NCI-H460 (cell line): ENCODE results near the gene WDR37. TPM values are rescaled to one million over a fixed set of nuclear protein-coding genes. Genes with fewer than 3 reads are reported as not detected.
A peak's percentile ranks its signal among the peaks of the same experiment; 100 is the strongest.
"Not testable (repeated sequence)": the region's sequence is repeated elsewhere in the genome, so short reads cannot be mapped to it uniquely, and the experiment has no call there.

ENCODE experiments used
- DNase-seq: peaks from one replicate; pipeline ENCODE4 v3.0.0-alpha.2; 2016; ENCODE audit warnings: low read depth; ENCODE audit errors: extremely low read depth
- polyA plus RNA-seq: library from polyadenylated mRNA; depleted of rRNA; stranded (reverse); fragments of >200 nt; gene quantifications from 2 replicates; pipeline ENCODE4 v1.2.3, GENCODE V29; 2014; cell fraction: nucleus; rRNA removed
- total RNA-seq: library from RNA; depleted of rRNA; stranded (reverse); fragments of >200 nt; shearing (Covaris generic); gene quantifications from 2 replicates; pipeline ENCODE4 v1.2.3, GENCODE V29; 2014; rRNA removed

Gene WDR37, protein sequence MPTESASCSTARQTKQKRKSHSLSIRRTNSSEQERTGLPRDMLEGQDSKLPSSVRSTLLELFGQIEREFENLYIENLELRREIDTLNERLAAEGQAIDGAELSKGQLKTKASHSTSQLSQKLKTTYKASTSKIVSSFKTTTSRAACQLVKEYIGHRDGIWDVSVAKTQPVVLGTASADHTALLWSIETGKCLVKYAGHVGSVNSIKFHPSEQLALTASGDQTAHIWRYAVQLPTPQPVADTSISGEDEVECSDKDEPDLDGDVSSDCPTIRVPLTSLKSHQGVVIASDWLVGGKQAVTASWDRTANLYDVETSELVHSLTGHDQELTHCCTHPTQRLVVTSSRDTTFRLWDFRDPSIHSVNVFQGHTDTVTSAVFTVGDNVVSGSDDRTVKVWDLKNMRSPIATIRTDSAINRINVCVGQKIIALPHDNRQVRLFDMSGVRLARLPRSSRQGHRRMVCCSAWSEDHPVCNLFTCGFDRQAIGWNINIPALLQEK
- 2.7 and 4.2 TPM in 2 replicates for total RNA-seq
- 6.3 and 8.2 TPM in 2 replicates for polyA plus RNA-seq

DNA sequence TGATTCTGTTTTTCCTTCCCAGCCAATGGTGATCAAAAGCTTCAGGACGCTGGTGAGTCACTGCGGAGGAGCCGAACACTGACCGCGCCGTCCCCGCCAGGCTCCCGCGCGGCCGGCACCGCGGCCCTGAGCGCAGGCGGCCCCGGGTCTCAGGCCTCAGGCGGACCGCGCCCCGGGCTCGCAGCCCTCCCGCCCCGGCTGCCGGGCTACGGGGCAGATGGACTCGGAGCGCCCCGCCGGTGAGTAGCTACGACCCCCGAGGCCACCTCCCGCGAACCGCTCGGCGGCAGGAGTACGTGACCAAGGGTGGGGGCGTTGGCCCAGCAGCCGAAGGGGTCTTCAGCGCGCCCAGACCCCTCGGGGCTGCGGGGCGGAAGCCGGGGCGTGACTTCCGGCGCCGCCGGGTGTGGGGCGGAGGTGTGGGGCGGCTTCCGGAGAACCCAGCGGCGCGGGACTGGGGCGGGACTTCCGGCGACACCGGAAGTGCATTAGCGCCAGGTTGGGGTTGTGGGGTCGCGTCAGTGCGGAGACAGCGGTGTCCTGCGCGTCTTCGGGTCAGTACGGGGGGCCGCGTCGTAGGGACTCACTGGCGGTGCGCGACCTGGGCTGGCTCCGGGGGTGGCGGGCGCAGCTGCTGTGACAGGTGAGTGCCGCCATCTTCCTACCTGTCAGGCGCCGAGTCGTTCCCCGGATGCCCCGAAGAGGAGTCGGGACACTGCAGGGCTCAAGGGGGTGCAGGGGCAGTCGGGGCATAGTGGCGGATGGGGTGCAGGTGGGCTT is at the start of gene WDR37:
TSS of gene WDR37 (plus strand) at position 60 of the 780 bp plus-strand sequence. CDS start 15,771 bp downstream, outside the sequence.
- peak; percentile 41 for DNase-seq

DNA sequence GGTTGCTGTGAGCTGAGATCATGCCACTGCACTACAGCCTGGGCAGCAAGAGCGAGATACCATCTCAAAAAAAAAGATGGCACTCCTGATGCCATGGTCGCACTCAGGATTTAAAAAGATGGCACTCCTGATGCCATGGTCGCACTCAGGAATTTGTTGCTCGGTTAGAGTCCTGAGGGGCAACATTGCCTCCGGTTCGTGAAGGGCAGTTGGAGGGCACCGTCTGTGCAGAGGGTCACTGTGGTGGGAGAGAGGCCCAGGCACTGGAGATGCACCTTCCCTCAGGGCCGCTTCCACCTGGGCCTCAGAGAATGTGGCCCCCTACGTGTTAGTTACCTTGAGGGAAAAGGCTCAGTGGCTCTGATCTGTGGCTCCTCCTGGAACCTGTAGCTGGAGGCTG is 49.6 kb upstream of the WDR37 start:
- no peak for DNase-seq

DNA sequence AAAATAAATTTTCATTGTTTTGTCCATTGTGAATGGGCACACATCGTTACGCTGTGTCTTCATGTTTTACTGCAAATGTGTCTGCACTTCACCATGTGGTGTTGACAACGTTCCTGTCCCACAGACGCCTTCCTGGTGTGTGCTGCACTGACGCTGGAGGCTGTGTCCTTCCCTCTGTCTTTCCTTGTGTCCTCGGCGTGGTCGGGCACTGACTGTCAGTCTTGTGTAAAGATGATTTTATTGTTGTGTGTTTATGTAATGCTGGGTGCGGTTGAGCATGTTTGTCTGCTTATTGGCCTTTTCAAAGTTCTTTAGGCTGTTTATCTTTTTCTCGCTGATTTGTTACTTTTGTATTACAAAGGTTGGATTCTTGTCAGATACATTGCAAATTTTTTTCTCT is 48.6 kb upstream of the WDR37 start:
- DNase-seq: no peak

DNA sequence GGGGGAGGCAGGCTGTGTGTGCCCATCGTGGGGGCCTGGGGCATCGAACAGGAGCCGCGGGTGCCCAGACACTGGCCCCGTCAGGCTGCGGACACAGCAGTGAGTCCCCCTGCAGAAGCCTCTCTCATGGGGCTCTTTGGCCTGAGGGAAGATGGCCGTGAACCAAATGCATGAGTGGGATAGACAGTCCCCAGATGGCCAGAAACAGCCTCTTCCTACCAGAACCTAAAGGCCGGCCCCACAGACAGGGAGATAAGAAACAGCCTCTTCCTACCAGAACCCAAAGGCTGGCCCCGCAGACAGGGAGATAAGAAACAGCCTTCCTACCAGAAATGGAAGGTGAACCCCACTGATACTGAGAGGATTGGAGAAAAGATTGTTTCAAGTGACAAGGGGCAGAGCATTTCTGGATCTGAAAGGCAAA is 47.1 kb upstream of the WDR37 start:
- DNase-seq: no peak

DNA sequence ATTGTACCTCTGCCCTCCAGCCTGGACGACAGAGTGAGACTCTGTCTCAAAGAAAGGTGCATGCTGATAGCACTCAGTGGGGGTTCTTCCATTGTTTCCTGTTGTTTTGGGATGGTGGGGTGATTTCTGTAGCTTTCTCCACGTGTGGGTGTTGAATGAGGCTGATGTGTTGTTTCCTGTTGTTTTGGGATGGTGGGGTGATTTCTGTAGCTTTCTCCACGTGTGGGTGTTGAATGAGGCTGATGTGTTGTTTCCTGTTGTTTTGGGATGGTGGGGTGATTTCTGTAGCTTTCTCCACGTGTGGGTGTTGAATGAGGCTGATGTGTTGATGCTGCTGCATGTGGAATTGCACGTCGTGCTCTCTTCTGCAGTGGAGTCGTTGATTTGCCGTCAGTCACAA is 46.2 kb upstream of the WDR37 start:
- DNase-seq: not testable (repeated sequence)

DNA sequence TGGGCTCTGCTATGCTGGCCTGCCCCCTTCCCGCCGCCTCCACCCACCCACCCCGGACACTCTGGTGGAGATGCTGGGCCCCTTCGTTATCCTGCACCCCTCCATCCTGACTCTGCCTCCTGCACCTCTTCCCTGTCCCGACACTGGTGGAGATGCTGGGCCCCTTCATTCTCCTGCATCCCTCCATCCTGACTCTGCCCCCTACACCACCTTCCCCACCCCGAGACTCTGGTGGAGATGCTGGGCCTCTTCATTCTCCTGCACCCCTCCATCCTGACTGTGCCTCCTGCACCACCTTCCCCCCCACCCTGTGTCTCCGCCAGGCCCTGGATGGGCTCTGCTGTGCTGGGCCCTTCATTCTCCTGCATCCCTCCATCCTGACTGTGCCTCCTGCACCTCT is 45.5 kb upstream of the WDR37 start:
- DNase-seq: no peak

DNA sequence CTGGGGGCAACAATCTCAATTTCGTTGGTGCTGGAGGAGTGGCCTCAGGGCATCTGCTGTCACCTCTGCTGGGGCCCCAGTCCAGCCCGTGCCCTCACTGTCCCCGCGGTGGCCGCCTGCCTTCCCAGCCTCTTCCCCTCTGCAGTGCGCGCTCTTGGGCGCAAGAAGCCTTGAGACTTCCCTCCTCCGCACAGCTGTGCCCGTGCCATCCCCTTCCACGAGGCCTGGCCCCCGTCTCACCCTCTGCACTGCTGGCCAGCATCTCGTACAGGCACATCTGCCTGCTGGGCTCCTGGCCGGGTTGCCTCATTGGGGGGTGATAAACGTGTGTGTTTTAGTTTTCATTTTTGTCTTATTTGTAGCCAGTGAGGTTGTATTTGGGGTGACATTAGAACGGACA is 44.5 kb upstream of the WDR37 start:
- no peak for DNase-seq

DNA sequence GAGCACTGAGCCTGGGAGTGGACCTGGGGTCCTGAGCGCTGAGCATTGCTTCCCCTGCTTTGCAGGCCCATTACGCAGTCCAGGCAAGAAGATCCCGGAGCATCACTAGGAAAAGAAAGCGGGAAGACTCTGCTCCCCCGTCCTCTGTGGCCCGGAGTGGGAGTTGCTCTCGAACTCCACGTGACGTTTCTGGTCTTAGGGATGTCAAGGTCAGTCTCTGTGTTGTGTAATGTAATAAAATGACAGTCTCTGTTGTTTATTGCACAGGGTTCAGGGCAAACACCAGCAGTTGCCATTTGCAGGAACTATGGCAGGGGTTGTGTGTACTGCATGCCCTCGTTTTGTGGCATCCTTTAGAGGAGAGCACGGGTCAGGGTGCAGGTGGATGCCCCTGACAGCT is 40.5 kb upstream of the WDR37 start:
- DNase-seq: no peak

DNA sequence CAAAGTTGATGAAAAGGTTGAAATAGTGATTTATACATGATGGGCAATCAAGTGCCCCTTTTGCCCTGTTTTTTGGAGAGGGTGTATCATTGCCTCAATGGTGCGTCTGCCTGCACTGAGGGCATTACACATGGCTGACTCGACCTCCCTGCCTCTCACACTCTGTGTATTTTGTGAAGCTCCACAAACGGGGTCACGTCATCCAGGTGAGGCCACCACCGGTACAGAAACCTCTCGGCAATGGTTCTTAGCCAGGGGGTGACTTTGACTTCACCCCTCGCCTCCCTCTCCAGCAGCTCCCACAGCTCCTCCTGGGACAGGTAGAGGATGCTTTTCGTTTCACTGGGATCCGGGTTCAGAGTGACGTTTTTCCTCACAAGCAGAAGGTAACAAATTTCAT is 36.8 kb upstream of the WDR37 start:
- no peak for DNase-seq

DNA sequence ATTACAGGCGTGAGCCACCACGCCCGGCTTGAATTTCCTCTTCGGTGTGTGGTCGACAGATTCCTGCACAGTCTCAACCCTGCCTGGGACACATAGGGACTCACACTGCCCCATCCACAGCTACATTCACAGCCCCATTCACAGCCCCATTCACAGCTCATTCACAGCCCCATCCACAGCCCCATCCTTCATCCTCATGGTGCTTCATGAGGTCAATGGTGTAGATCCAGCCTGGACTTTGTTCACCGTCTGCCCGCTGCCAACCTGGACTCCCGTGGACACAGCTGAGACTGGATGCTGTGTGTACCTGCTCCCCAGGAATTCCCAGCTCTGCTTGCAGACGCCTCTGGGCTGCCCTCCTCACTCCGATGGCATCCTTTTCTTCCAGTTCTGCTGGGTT is 35.7 kb upstream of the WDR37 start:
- DNase-seq: no peak

DNA sequence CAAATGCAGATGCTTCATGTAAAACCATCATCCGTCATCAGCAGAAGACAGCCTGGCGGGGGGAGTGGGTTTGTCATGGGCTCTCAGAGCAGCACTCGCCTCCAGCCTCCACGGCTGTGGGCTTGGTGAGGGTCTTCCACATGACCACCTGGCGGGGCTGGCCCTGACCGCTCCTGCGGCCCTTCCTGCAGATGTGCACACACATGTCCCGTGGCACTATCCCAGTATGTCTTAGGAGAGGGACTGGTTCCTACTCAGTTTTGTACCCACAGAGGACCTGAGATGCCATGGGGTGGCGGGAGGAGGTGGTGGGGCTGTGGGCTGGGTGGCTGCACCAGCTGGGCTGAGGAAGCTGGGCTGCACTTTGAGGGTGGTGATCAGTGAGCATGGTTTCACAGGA is 35.2 kb upstream of the WDR37 start:
- no peak for DNase-seq

DNA sequence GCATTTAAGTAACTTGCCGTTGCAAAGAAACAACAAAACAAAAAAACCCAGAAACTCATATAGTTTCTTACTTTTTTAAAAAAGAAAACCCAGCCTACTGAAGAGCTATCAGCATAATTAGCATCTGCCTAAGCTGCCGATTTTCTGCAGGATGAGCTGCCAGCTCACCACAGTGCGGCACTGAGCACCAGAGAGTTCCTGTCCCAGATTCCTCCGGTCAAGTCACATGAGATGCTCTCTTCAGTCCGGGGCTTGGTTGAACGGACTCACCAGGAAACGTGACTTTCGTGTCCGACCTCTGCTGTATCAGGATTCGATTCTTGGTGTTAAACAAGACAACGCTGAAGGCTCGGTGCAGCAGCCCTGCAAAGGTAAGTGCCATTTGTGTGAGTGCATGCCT is 33.8 kb upstream of the WDR37 start:
- no peak for DNase-seq

DNA sequence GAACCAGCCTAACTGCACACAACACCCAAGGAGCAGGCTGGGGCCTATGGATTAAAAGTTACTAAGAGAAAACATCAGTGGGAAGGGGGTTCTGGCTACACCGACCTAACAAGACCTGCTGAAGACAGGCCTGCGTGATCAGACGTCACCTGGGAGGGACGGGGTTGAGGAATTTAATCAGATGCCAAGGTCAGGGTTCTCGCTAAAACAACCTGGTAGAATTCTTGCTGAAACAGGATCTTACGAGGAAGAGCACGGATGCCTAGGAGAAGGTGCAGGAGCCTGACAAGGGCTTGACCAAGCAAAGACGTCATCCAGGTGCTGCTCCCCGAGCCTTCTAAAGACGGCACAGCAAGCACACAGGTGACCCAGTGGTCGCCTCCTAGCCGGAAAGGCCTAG is 32.1 kb upstream of the WDR37 start:
- no peak for DNase-seq

DNA sequence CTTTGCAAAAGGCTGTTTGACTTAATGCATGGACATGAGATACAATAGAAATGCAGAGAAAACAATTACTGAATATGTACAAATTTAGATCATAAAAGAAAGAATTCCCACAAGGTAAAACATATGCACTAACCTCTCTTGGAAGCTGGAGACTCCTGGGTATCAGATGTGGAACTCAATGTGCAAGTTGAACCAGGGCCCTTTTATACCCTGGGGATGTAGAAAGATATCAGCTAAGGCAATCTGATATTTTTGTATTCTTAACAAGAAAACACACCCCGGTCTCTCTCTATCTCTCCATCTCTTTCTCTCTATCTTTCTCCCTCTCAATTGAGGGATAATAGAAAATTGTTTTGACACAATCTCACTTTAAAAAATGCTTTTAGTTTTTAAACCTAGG is 30.5 kb upstream of the WDR37 start, which contains the start of gene IDI2:
TSS of gene IDI2 (minus strand) at position 177 of the 400 bp plus-strand sequence. CDS start 1,136 bp downstream, outside the sequence.
- DNase-seq: no peak

DNA sequence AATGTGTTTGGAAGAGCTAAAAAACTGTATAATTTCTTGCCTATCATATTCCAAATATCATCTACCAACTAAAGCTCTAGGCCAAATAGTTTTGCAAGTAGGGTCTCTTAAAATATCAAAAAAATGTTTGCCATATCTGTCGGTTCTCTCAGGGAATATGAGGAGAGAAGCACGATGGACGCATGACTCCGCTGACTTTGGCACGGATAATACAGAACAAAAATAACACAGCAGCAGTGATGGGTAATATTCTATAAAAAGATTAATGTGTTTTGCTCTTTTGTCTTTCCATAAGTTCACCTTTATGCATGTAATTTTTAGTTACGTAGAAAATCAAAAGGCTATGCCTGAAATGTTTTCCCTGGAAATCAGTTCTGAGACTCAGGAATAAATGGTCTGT is 29.6 kb upstream of the WDR37 start:
- DNase-seq: no peak

DNA sequence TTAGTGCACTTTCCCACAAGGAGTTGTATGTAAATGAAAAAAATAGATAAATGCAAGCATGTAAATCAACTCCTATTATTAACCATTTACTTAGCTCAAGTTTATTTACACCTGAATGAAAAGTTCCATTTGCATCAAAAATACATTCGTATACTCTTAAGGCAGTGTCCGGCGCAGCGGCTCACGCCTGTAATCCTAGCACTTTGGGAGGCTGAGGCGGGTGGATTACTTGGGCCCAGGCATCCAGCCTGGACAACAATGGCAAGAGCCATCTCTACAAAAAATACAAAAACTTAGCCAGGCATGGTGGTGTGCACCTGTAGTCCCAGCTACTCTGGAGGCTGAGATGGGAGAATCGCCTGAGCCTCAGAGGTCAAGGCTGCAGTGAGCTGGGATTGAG is 26.3 kb upstream of the WDR37 start:
- DNase-seq: no peak

DNA sequence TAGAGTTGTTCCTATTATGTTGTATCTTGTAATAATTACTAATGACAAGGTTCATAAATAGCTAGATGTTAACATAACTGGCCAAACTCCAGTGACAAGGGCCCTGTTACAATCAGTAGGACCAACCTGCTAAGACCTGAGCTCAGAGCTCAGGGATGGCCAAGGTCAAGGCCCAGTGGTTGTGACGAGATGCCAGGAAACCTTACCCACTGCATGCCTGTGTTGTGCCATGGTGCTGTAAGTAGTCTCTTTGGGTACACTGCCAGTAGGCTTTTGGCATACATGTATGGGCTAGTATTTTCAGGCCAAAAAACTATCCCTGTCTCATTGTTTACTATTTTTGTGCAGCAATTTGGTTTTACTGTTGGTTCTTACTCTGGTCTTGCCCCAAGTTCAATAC is 22.6 kb upstream of the WDR37 start:
- no peak for DNase-seq

DNA sequence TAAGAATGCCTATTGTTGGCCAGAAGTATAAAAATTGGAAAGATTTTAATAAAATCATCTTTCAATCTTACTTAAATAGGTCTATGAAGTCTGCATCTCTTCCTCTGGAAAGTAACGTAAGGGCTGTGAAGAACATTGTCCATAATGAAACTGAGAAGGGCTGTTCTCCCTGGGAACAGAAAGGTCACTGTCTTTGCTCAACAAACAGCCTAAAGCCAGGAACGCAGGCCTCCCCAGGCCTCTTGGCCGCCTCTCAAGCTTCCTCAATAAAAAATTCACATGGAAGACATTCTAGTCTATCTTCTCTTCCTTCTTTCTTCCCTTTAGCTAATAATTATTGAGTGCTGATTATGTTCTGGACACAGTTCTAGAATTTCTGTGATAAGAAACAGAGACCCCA is 21.4 kb upstream of the WDR37 start:
- no peak for DNase-seq

DNA sequence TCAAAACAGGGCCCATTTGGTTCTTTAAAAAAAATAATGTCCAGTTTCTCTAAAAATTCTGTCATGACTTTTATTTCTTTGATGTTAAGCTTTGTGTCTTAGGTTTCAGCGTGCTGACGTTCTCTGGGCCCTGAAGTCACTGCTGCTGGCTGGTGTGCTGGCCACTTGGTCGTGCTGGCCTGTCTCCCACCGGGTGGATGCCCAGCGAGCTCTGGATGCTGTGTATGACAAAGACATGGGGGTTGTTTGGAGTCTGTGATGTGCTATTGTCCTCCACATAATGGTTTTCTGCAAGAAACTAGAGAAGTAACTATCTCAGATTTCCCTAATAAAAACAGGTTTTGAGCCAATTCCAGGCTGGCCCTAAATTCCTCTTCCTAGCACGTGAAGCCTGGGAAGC is 21.0 kb upstream of the WDR37 start:
- DNase-seq: no peak

DNA sequence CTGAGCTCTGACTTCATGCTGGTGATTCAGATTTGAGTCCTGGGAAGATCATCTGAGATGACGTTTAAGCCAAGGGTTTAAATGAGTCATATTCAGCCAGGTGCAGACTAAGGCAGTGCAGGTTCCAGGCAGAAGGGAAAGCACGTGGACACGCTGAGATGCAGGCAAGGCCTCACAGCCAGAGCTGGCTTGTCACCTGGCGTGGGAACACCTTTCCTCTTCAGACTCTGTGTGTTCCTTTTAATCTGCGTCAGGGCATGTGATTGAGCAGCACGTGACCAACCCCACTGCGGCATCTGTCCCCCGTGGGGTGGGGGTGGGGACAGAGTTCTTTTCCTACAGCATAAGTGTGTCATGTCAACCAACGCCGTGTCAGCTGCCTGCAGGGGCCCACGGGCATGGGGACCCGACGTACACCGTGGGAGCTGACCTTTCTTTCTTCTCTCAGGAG is 19.8 kb upstream of the WDR37 start:
- DNase-seq: no peak

DNA sequence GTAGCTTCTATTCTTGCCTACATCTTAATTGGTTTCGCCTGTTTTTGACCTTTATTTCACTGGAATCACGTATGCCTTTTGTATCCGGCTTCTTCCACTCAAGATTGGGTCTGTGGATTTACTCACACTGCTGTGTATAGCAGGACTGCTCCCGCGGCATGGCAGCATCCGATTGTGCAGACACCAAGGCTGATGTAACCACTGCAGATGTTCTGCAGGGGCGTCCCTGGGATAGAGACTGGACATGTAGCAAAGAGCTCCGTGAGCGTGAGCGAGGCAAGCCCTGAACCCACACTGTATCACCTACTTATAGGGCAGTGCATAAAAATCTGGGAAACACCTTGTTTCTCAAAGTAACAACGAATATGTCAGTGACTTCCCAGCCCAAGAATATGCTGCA is 19.1 kb upstream of the WDR37 start:
- no peak for DNase-seq

DNA sequence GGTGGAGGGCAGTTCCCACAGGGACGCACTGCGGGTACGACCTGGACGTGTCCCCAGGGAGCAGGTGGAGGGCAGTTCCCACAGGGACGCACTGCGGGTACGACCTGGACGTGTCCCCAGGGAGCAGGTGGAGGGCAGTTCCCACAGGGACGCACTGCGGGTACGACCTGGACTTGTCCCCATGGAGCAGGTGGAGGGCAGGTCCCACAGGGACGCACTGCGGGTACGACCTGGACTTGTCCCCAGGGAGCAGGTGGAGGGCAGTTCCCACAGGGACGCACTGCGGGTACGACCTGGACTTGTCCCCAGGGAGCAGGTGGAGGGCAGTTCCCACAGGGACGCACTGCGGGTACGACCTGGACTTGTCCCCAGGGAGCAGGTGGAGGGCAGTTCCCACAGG is 17.4 kb upstream of the WDR37 start:
- not testable (repeated sequence) for DNase-seq
